G401 (cell line): Measurements from ENCODE around the gene HOXC5. TPM values are rescaled to one million over a fixed set of nuclear protein-coding genes. Genes with fewer than 3 reads are reported as not detected.

Source experiments
- DNase-seq: peaks from one replicate; pipeline ENCODE4 v3.0.0-alpha.2; 2015; ENCODE audit warnings: low spot score
- in situ Hi-C: cut with HindIII; loops from 2 replicates; pipeline ENCODE4 v1.10.0; 2016; ENCODE audit warnings: low sequenced_read_pairs, mixed read lengths
- total RNA-seq: library from RNA; depleted of rRNA; stranded (reverse); fragments of >200 nt; shearing (Covaris generic); gene quantifications from 2 replicates; pipeline ENCODE4 v1.2.3, GENCODE V29; 2014

HOXC5 gene
- total RNA-seq, 1 experiment from 2014 or later: not detected

- in situ Hi-C loops: no loop called here
- DNase-seq: no peak
Observed at GRCh38 chr12:54052438-54053002, 19.7 kb downstream of the HOXC5 start.

DNA sequence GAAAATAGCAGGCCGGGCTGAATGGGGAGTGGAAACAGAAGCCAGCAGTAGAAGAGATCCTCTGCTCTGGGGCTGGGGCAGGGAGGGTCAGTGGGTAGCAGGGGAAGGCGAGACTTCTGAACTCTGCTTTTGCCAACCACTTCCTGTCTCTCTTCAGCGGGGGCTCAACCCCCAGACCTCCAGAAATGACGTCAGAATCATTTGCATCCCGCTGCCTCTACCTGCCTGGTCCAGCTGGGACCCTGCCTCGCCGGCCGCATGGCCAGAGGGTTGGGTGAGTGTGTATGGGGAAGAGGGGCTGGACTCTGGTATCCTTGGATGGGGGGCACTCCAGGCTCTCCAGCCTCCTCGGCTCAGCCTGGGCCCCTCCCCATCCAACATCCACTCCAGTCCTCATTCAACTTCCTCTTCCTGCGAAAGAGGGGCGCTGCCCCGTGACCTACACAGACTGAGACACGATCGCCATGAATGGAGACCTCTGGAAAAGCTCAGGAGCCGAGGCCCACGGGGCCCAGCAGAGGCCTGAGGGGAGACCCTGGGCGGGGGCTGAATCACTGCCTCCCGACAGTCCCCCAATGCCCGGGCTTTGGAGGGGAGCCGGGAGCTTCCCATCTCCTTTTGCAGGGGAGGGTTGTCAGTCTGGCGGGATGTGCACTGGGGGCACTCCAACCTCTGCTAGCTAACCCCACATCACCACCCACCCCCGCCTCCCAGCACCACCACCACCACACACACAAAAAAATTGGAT is 20.3 kb downstream of the HOXC5 start:
- in situ Hi-C loops: no loop called here
- no peak for DNase-seq

DNA sequence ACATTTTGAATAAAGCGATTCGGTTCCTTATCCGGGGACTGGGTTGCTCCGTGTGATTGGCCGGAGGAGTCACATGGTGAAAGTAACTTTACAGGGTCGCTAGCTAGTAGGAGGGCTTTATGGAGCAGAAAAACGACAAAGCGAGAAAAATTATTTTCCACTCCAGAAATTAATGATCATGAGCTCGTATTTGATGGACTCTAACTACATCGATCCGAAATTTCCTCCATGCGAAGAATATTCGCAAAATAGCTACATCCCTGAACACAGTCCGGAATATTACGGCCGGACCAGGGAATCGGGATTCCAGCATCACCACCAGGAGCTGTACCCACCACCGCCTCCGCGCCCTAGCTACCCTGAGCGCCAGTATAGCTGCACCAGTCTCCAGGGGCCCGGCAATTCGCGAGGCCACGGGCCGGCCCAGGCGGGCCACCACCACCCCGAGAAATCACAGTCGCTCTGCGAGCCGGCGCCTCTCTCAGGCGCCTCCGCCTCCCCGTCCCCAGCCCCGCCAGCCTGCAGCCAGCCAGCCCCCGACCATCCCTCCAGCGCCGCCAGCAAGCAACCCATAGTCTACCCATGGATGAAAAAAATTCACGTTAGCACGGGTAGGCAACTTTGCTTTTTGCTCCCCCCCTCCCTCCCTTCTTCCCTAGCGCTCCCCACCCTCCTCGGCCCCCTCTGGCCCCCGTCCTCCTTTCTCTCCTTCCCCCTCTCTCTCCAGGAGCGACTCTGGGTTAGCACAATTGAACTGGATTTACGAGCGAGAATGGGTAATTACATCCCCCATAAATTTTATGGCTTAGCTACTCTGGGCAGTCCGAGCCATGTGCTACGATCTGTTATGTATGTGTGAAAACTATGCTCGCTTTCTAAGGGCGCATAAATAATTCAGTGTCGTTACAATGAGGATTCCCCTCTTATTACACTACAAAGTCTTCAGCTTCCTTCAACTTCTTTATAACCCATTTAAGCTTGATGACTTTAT is 21.2 kb downstream of the HOXC5 start, which contains the start of gene HOXC4:
Gene HOXC4 (plus strand): TSS at position 85 of the 991 bp plus-strand sequence. CDS start 88 bp downstream, at position 173.
- DNase-seq: peak; percentile 22
- in situ Hi-C loops: no loop called here

- DNase-seq: no peak
- in situ Hi-C loops: no loop called here
Observed at GRCh38 chr12:54054742-54055194, 21.9 kb downstream of the HOXC5 start.

GRCh38 chr12:54055552-54055951 is 22.7 kb downstream of the HOXC5 start:
- DNase-seq: no peak
- in situ Hi-C loops: no loop called here

GRCh38 chr12:54056110-54056509 is 23.3 kb downstream of the HOXC5 start:
- no peak for DNase-seq
- in situ Hi-C loops: no loop called here

DNA sequence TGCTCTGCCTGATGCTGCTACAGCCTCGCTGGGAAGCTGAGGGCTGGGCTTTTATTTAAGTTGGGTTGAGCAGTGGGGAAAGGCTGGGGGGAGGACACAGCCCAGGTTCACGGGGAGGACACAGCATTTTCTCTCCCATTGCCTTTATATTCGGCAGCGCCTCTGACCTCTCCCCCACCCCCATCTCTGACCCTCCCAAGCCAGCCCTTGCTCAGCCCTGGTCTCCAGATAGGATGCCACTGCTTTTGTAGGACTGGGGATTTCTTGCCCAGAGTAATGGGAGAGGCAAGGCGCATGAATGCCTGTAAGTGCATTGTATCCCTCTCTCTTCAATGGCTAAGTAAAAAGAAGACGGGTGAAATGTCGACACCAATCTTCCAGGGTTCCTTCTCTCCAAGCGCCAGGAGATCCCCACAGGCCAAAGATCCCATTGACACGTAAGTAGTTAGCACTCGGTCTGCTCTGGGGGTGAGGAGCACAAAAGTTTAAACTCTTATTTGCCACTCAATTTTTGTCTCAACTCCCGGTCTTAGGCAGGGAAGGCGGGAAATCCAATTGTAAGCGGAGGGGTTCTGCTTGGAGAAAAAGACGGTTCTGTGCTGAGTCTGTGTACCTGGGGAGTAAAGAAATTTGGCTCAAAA is 25.4 kb downstream of the HOXC5 start:
- DNase-seq: no peak

GRCh38 chr12:54059668-54060067 is 26.8 kb downstream of the HOXC5 start:
- in situ Hi-C loops: no loop called here
- DNase-seq: no peak

More for the DNA sequence above, 25.4 kb downstream of the HOXC5 start:
- in situ Hi-C loops: no loop called here

DNA sequence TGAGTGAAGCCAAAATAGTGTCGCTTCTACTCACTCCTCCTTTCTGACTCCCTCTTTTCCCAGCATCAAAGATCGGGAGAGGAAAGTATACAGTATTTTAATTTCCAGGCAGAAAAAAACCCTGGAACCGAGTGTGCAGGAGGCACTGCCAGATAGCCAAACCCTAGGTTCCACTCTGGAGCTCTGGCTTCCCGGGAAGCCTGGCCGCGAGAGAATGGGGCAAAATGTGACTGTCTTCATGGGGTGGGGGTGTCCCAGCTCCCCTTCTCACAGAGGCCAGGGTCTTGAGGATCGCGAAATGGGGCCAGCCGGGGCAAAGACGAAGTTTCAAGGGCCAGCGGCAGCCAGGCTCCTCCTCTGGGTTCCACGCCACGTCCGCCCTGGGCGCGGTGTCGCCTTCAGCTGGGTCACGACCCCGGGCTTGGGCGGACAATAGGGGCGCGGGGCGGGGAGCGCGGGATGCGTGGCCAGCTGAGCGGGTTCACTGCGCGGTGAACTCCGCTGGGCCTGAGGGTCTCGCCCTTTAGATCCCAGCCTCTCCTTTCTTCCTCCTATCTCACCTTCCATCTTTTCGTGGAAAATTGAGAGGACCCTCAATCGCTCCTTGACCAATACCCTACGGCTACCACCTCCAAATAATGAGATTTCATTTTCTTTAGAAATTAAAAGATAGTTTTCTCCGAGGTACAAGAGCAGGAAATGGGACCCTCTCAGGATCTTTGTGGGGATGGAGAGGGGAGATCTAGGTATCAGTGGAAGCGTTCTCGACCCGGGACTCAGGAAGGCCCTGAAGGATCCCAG is 27.5 kb downstream of the HOXC5 start:
- DNase-seq: no peak
- in situ Hi-C loops: no loop called here

- in situ Hi-C loops: no loop called here
Observed at GRCh38 chr12:54060975-54061778, 28.3 kb downstream of the HOXC5 start.

GRCh38 chr12:54065677-54066076 is 32.8 kb downstream of the HOXC5 start:
- DNase-seq: no peak
- in situ Hi-C loops: no loop called here

More at GRCh38 chr12:54060975-54061778, 28.3 kb downstream of the HOXC5 start:
- DNase-seq: no peak

- in situ Hi-C loops: no loop called here
- no peak for DNase-seq
Observed at GRCh38 chr12:54066408-54066807, 33.6 kb downstream of the HOXC5 start.

- no peak for DNase-seq
- in situ Hi-C loops: no loop called here
Observed at GRCh38 chr12:54068418-54069070, 35.7 kb downstream of the HOXC5 start.

- in situ Hi-C loops: no loop called here
- no peak for DNase-seq
Observed at GRCh38 chr12:54071942-54072341, 39.1 kb downstream of the HOXC5 start.

GRCh38 chr12:54074308-54074707 is 41.5 kb downstream of the HOXC5 start:
- no peak for DNase-seq
- in situ Hi-C loops: no loop called here

GRCh38 chr12:54075409-54075808 is 42.6 kb downstream of the HOXC5 start:
- in situ Hi-C loops: no loop called here

DNA sequence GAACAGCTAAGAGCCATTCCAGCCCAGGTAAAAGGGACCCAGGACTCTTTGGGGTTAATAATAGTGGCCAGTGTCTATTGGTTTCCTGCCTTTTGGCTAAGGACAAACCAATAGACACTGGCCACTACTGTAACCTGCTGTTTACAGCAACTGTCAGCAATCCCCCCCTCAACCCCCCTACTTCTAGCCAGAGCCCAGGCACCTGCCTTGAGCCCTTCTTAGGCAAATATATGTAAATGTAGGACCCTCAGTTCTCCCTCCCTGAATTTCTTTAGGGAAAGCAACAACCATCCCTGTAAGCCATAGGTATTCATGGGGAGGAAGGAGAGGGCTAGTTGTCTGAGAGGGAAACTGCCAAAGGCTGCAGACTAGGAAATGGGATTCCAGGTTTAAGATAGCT is 43.1 kb downstream of the HOXC5 start:
- no peak for DNase-seq
- in situ Hi-C loops: no loop called here

More at GRCh38 chr12:54075409-54075808, 42.6 kb downstream of the HOXC5 start:
- DNase-seq: no peak
